ENCODE results near the gene CTNND2. TPM values are rescaled to one million over a fixed set of nuclear protein-coding genes. Genes with fewer than 3 reads are reported as not detected.

Gene CTNND2
- total RNA-seq, 2 donors from 2014 or later: not detected

- Histone ChIP-seq H3K27me3 (replicated peaks; ENCODE audit: insufficient read depth) (no peaks in the 10 kb centered on the region), H3K4me1 (ENCODE audit: control insufficient read depth in 1 of 2, low read depth in 2 of 2) (no peaks in the 10 kb centered on the region), H3K9me3 (no peaks in the 10 kb centered on the region), H3K27ac (no peak overlapping the region), H3K4me3 (no peak overlapping the region), H3K36me3 (no peaks in the 10 kb centered on the region)
- DNase-seq (ENCODE audit: low spot score): no peak
- no peak for TF ChIP-seq CTCF (IDR thresholded peaks at IDR 0.05)
- ATAC-seq (ENCODE audit: insufficient number of reproducible peaks, low FRiP score, low read depth): no peak
Observed at GRCh38 chr5:11180890-11181289, 723.4 kb downstream of the CTNND2 start.

GRCh38 chr5:11177999-11178711, 726.1 kb downstream of the CTNND2 start:
- Histone ChIP-seq H3K27ac (no peak overlapping the region), H3K36me3 (no peaks in the 10 kb centered on the region), H3K27me3 (replicated peaks; ENCODE audit: insufficient read depth) (no peaks in the 10 kb centered on the region), H3K9me3 (no peaks in the 10 kb centered on the region), H3K4me1 (ENCODE audit: control insufficient read depth in 1 of 2, low read depth in 2 of 2) (no peaks in the 10 kb centered on the region), H3K4me3 (no peak overlapping the region)
- no peak for TF ChIP-seq CTCF (IDR thresholded peaks at IDR 0.05)
- no peak for DNase-seq (ENCODE audit: low spot score)
- ATAC-seq (ENCODE audit: insufficient number of reproducible peaks, low FRiP score, low read depth): no peak

GRCh38 chr5:11174591-11174990, 729.7 kb downstream of the CTNND2 start:
- DNase-seq (ENCODE audit: low spot score): no peak
- ATAC-seq (ENCODE audit: insufficient number of reproducible peaks, low FRiP score, low read depth): no peak

GRCh38 chr5:11172484-11172883, 731.8 kb downstream of the CTNND2 start:
- DNase-seq (ENCODE audit: low spot score) (no peak), ATAC-seq (ENCODE audit: insufficient number of reproducible peaks, low FRiP score, low read depth) (no peak)
- H3K27me3 ChIP-seq (replicated peaks; ENCODE audit: insufficient read depth): no peaks in the 10 kb centered on the region
- no peak overlapping the region for H3K27ac ChIP-seq
- no peak overlapping the region for H3K4me3 ChIP-seq
- no peaks in the 10 kb centered on the region for H3K9me3 ChIP-seq
- no peak for TF ChIP-seq CTCF (IDR thresholded peaks at IDR 0.05)
- no peaks in the 10 kb centered on the region for H3K4me1 ChIP-seq (ENCODE audit: control insufficient read depth in 1 of 2, low read depth in 2 of 2)
- H3K36me3 ChIP-seq: no peaks in the 10 kb centered on the region

More at GRCh38 chr5:11174591-11174990, 729.7 kb downstream of the CTNND2 start:
- Histone ChIP-seq H3K36me3 (no peaks in the 10 kb centered on the region), H3K9me3 (no peaks in the 10 kb centered on the region), H3K27ac (no peak overlapping the region), H3K4me3 (no peak overlapping the region), H3K4me1 (ENCODE audit: control insufficient read depth in 1 of 2, low read depth in 2 of 2) (no peaks in the 10 kb centered on the region), H3K27me3 (replicated peaks; ENCODE audit: insufficient read depth) (no peaks in the 10 kb centered on the region)
- no peak for TF ChIP-seq CTCF (IDR thresholded peaks at IDR 0.05)

- no peak for DNase-seq (ENCODE audit: low spot score)
- Histone ChIP-seq H3K9me3 (no peaks in the 10 kb centered on the region), H3K4me1 (ENCODE audit: control insufficient read depth in 1 of 2, low read depth in 2 of 2) (no peaks in the 10 kb centered on the region), H3K27me3 (replicated peaks; ENCODE audit: insufficient read depth) (no peaks in the 10 kb centered on the region), H3K4me3 (no peak overlapping the region), H3K27ac (no peak overlapping the region), H3K36me3 (no peaks in the 10 kb centered on the region)
- TF ChIP-seq CTCF (IDR thresholded peaks at IDR 0.05): no peak
- ATAC-seq (ENCODE audit: insufficient number of reproducible peaks, low FRiP score, low read depth): no peak
Observed at GRCh38 chr5:11171236-11171635, 733.0 kb downstream of the CTNND2 start.

Data from thoracic aorta (tissue), 2 donors.